GM19193 (cell line): Measurements from ENCODE around the gene SMARCAD1.

Experiments
- POLR2A ChIP-seq: IDR thresholded peaks from 4 replicates; pipeline ENCODE4 v1.6.1; 2011; ENCODE audit not compliant: insufficient read depth, insufficient read length; ENCODE audit errors: extremely low read depth

Gene SMARCAD1

DNA sequence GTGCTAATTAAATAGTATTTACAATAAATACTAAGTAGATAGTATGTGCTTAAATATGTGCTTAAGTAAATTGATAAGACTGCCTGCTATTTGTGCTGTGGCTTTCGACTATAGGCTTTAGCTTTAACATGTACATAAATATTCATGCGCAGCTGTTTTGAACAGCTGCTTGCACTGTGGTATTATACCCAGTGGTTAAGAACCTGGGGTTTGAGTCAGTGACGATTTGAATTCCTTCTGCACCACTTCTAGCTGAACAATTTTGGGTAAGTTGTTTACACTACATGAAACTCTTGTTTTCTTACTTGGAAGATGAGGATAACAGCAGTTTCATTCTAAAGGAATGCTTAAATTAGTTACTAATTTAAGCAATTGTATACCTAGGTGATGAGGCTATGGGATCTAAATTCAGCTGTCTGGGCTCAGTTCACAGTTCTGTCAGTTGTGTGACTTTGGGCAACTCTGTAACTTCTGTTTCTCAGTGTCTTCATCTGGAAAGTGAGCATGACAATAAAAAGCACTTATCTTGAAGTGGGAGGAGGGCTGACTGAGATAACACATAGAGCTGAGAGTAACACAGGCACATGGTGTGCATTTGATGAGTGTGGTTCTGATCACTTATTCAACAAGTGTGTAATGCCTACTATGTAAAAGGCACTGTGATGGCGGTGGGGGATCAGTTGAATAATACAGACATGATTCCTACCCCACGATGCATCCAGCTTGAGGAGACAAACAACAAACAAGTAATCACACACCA lies 98.0 kb downstream of the SMARCAD1 start:
- TF ChIP-seq POLR2A: no peak

DNA sequence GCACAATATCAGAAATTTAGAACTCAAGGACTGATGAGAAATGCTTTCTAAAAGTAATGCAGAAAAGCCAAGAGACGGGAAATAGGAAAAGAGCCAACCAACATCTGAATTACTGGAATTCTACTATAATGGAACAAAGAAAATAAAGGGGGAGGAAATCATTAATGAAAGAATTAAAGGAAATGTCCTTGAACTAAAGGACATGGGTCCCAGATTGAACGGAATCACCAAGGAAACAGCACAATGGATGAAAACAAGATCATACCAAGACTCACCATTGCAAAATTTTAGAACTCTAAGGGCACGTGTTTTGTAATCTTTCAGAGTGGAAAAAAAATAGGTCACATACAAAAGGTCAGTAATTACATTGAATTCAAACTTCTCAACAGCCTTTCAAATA lies 99.0 kb downstream of the SMARCAD1 start:
- TF ChIP-seq POLR2A: no peak

DNA sequence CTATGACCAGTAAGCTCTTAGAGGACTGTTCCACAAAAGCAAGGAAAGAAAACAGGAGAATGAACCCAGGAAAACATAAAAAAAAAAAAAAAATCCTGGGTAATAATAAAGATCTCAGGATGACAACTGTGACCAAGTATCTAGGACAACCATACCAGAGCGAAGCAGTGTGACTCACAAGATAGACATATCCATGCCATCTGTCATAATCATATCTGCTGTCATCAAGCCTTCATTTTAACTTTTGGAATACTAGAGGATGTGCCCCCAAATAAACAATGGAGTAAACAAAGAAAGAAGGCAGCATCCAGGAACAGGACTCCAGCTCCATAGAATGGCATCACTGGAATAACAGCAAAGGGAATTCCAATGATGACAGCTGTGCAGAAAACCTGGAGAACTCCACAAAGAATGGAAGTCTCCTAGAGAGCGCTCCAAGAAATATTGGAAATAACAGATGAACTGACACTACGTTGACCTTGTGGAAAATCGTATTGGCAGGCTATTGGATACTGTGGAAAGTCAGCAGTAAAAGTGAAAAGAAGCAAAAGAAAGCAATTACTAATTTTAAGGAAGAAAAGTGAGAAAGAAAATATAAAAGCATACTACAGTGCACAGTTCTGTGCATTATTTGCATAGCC lies 99.7 kb downstream of the SMARCAD1 start:
- TF ChIP-seq POLR2A: no peak

DNA sequence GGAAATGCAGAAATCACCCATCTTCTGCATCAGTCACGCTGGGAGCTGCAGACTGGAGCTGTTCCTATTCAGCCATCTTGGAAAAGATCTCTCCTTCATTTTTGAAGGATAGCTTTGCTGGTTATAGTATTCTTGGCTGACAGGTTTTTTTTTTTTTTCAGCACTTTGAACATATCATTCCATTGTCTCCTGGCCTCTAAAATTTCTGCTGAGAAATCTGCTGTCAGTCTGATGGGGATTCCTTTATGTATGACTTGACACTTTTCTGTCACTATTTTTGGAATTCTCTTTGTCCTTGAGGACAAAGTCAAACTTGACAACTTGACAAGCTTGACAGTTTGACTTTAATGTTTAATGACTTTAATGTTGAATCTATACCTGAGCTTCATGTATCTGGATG lies 118.2 kb downstream of the SMARCAD1 start:
- no peak for TF ChIP-seq POLR2A

DNA sequence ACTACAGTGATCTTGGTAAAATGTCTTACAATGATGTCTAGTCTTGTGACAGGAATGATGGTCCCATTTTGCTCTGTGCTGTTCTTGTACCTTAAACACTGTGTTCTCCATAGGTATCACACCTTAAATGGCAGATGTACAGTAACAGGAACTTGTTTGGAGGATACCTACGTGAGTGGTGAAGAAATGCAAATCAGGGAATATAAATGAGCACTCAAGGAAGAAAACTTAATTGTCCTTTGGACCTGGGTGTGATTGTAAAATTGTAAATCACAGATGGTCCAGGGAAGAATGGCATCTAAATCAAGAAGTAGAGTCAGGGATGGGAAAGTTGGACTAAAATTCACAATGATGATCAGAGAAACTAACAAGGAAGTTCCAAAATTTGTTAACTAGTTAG lies 122.3 kb downstream of the SMARCAD1 start:
- no peak for TF ChIP-seq POLR2A

DNA sequence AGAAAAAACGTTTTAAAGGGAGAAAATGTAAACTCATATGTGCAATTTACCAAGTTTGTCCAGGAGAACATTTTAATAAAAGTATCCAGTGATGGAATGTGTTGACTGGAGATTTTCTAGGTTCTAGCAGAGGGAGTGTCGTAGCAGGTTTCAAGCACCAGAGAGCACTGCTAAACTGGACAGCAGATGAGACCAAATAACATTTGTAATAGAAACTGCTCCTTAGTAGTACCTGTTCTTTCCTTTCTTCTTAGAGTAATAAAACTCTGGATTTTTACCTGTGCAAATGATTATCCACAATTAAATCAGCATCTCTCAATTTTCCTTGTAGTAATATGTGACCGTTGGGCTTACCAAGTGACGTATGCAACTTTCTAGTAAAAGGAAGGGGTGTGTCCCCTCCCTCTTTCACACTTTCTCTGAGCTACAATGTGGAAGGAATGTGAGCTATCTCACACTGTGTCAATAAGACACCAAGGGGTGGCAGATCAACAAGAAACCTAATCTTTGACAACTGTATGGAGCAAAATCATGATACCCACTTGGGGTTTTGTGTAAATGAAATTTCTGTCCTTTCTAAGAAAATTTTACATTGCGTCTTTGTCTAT lies 125.4 kb downstream of the SMARCAD1 start:
- no peak for TF ChIP-seq POLR2A

DNA sequence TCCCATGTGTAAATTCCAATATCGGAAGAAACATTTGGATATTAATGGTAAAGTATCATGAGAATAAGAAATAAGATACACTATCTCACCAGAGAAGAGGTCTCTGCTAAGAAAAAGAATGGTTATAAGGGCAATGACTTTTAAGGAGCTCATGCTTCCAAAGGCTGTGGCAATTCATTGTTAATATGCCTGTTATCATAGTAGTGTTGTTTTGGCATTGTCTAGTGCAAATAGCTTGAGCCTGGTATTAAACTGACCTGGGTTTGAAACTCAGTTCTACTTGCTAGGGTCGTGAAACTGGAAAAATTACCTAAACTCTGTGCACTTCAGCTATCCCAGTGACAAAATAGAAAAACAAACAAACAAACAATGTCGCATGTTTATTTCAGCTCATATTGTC lies 126.2 kb downstream of the SMARCAD1 start:
- no peak for TF ChIP-seq POLR2A

DNA sequence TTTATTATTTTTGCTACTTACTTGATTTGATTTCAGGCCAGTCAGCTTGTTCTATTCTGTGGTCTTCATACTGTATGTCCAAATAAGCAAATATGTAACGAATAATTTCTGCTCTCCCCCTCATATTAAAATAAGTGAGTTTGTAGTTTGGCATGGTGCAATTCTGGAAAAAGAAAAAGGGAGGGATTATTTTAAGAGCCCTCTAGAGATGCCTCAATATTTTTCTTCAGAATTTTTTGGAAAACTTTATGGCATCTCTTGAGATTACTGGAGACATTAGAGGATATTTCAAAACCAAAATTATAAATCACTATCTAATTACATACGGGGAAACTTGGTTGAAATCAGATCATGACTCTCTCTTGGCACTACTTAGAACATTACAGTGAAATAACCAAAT lies 126.8 kb downstream of the SMARCAD1 start:
- TF ChIP-seq POLR2A: no peak

DNA sequence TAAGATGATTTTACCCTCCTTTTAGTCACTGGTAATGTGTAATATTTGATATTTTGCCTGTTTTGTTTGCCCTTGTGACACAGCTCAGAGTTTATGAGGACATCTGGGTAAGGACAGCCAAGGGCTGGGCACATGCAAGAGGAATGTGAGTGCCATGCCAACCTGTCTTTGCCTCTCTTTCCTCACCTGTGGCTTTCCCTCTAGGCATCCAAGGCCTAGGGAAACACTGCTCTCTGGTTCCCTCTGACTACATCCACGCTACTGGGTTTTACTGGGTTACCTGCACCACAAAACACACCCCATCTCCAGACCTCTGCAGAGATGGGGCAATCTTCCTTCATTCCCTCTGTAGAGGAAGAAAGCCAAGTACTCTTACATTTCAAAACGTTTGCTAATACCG lies 127.3 kb downstream of the SMARCAD1 start:
- TF ChIP-seq POLR2A: no peak

DNA sequence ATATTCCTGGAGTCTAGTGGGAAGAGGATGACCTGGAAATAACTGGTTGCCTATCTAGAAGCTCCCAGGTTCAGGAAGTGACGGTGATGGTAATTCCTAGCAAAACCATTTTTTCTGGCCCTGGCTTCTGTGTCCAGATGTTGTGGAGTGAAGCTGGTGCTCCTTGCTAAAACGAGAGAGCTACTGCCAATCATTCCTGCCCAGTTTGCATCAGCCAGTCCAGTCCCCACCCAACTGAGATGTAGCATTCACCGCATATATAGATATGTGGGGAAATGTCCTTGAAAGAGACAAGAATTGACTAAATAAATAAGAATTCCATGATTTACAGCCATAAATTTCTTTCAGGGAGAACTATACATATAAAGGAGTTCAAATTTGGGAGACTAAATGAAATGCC lies 128.6 kb downstream of the SMARCAD1 start:
- no peak for TF ChIP-seq POLR2A

DNA sequence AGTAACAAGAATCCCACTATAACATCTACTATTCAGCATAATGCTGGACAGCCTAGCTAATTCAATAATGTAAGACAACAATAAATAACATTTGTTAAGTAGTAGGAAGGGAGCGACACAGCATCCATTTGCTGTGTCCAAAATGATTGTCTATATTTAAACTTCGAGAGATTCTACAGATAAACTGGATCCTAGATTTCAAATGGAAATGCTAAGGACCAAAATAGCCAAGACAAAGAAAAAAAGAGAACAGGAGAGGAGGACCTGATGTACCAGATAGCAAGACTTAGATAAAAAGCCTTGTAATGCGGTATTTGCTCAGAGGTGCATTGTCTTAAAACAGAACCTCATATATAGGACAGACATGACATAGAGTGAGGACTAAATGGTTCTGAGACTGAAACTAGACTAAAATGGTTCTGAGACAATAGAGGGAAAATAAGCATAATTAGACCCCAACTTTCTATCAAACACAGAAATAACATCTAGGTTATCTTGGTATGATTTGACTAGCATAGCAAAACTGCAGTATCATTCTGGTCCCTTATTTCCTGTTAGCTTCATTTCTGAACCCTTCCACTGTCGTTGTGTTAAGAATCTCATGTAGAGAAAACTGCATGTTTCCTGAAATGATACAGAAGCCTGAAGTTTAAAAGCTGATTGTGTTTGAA lies 131.2 kb downstream of the SMARCAD1 start:
- TF ChIP-seq POLR2A: no peak

DNA sequence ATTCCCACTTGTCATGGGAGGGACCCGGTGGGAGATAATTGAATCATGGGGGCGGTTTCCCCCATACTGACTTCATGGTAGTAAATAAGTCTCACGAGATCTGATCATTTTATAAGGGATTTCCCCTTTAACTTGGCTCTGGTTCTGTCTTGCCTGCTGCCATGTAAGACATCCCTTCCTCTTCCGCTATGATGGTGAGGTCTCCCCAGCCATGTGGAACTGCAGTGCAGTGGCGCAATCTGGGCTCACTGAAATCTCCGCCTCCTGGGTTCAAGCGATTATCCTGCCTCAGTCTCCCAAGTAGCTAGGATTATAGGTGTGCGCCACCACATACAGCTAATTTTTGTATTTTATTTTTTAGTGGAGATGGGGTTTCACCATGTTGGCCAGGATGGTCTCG lies 132.1 kb downstream of the SMARCAD1 start:
- TF ChIP-seq POLR2A: no peak
